Muscle of arm (tissue), 12 donors: ENCODE results near the gene TMEM229B. TPM values are rescaled to one million over a fixed set of nuclear protein-coding genes. Genes with fewer than 3 reads are reported as not detected.
"Not testable (repeated sequence)": the region's sequence is repeated elsewhere in the genome, so short reads cannot be mapped to it uniquely, and the experiment has no call there.

Source experiments
- DNase-seq: peaks from one replicate; pipeline ENCODE4 v3.0.0-alpha.2; 2013
- polyA plus RNA-seq, 12 donors: library from polyadenylated mRNA; unstranded; fragments of 120-200 nt; gene quantifications; one replicate each; pipeline ENCODE4 v1.2.1, GENCODE V29; 2013; ENCODE audit not compliant: insufficient read length in 12 of 12

Gene TMEM229B
- polyA plus RNA-seq, 12 donors = 0.19 to 0.94 (median 0.35) TPM; not detected in 2

DNA sequence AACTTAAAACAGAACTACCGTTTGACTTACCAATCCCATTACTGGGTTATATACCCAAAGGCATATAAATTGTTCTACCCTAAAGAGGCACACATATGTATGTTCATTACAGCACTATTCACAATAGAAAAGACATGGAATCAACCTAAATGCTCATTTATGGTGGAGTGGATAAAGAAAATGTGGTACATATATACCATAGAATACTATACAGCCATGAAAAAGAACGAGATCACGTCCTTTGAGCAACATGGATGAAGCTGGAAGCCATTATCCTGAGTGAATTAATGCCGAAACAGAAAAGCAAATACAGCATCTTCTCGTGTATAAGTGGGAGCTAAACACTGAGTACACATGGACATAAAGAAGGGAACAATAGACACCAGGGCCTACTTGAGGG is 31.8 kb downstream of the TMEM229B start:
- no peak for DNase-seq

DNA sequence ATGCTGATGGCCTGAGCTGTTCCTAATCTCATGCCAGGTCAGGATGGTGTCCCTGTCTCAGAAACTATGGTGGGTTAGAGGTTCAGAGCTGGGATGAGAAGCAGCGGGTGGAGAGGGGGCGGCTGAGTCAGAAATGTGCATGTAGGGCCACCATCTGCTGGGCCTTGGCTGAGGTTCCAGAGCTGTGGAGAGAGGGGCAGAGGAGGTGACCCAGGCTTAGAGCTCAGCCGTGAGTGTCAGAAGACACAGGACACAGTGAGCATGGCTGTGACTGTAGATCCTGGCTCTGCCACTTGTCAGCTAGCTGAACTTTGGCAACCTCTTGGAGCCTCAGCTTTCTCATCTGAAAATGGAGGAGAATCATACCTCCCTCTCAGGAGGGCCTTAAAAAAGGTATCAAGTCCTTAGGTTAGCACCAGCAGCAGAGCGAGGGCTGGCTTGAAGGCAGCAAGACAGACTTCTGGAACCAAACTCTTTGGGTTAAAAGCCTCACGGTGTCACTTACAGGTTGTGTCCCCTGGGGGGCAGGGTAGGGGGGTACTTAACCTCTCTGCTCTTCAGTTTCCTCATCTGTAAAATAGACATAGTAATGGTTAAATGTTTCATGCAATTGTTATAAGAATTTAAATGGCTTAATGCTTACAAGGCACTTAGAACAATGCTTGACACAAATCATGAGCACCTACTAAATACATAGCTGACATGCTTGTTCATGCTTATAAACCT is 34.8 kb downstream of the TMEM229B start:
- DNase-seq = no peak

DNA sequence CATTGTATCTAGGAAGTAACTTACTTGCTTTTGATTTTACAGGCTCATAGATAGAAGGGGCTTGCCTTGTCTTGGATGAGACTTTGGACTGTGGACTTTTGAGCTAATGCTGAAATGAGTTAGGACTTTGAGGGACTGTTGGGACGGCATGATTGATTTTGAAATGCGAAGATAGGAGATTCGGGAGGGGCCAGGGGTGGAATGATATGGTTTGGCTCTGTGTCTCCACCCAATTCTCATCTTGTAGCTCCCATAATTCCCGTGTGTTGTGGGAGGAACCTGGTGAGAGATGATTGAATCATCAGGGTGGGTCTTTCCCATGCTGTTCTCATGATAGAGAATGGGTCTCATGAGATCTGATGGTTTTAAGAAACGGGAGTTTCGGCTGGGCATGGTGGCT is 36.9 kb downstream of the TMEM229B start:
- DNase-seq = not testable (repeated sequence)

DNA sequence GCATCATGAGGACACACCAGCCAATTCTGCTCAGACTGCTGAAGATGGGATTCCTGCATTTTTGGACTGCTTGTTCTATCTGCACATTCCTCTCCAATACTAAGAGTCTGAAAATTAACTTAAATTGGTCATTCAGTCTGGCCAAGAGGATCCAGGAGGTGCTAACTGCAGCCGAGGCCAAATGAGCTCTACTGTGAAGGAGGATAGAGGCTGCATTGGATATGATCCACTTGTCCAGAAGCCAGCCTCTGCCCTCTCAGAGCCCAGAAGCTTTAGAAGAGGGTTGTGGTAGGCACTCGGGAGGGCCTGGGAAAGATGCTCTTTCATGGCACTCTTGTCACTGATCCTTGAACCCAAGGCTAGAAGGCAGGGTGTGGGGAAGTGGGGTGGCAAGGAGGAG is 39.4 kb downstream of the TMEM229B start:
- DNase-seq = no peak

DNA sequence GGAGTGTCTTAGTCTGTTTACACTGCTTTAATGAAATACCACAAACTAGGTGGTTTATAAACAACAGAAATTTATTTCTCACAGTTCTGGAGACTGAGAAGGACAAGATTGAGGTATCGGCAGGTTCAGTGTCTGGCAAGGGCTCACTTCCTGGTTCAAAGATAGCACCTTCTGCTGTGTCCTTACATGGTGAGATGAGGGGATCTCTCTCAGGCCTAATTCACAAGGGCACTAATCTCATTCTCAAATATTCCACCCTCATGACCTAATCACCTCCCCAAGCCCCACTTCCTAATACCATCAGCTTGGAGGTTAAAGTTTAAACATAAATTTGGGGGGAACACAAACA is 41.5 kb downstream of the TMEM229B start:
- no peak for DNase-seq

DNA sequence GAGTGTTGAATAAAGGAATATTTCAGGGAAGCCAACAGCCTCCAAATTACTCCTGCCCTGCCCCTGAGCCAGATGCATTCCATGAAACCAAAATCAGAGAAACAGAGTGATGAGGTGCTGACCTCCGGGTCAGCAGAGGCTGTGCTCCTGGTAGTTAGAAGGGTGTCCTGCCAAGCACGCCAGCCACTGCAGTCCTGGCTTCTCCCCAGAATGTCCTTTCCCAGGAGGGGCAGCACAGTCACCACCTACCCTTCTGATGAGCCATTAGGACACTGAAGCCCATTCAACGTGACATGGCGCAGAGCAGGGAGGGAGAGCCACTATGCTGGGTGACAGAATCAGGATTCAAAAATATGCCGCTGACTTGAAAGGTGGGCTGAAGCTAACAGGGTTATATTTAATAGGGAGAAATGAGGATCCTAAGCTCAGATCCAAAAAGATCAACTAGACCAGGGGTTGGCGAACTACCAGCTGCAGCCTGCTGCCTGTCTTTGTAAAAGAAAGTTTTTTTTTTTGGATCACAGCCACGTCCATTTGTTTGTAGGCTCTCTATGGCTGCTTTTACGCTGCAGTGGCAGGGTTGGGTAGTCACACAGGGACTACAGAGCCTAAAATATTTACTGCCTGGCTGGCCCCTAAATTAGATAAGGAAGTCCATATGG is 42.0 kb downstream of the TMEM229B start:
- DNase-seq = no peak

DNA sequence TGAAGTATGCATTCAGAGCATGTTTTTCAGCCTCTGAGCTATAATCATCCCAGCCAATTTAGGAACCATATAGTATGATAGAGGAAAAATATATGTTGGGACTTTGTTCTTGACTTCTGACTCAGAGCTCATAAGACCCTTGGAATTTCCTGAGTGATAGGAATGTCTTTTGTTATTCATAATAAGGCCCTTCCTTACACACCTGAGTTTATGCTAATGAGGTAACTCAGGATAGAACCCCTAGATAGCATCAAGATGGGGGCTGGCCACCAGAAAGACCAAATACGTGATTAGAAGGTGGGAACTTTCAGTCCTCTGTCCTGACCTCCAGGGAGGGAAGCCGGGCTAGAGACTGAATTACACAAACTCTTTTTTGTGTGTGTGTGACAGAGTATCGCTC is 44.1 kb downstream of the TMEM229B start:
- DNase-seq = no peak

DNA sequence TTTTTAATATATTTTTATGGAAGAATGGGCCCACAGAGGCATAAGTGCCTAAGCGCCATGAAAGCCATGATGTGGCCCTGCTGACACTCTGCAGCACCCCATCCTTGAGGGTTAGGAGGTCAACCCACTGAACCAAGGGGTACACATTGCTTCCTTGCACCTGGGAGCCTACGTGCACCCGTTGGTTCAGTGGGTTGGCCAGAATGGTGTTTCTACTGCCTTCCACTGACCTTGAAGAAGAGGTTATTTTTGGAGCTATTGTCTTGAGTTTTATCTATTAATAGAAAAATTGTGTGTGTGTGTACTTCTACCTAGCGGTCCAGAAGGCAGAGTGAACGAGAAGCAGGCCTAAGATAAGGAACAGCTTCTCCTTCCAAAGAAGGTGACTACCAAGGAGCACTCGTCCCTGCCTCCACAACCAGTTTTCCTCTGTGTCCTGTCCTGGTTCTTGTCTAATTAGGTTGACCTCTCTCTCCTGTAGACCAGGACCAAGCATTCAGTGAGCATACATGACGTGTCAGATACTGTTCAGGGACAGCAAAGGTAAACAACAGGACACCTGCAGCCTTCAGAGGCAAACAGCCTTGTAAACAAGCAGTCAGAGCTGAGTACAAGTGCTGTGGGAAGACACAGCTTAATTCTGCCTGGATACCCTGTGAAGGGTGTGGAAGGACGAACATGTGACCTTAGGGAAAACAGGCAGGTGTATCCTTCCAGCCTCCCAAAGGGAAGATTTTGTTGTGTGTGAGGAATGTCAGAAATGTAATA is 46.2 kb downstream of the TMEM229B start:
- no peak for DNase-seq

DNA sequence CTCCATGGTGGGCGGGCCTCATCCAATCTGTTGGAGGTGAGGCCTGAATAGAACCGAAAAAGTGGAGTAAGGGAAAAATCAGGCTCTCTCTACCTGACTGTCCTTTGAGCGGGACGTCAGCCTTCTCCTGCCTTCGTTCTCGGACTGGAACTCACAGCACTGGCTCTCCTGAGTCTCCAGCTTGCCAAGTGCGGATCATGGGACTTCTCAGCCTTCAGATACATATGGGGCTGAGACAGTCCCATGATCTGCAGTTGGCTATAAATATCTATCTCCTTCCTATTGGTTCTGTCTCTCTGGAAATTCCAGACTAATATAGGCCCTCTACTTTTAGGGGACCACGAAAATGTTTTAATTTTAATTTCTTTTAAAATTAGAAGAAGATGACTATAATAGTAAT is 46.8 kb downstream of the TMEM229B start:
- no peak for DNase-seq

DNA sequence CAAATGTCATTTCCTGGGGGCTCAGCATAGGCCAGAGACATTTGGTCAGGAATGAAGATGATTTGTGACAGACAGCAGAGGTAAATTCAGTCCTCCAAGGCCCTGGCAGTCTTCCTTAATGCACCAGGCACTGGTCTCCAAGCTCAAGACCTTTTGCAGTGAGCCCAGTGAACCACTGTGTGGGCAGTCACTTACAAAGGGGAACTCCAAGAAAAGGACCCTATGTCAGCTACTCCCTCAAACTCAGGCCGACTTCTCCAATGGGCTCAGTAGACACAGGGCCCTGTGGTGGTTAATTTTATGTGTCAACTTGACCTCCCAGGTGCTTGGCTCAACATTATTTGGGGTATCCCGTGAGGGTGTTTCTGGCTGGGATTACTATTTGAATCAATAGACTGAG is 47.3 kb downstream of the TMEM229B start:
- no peak for DNase-seq

DNA sequence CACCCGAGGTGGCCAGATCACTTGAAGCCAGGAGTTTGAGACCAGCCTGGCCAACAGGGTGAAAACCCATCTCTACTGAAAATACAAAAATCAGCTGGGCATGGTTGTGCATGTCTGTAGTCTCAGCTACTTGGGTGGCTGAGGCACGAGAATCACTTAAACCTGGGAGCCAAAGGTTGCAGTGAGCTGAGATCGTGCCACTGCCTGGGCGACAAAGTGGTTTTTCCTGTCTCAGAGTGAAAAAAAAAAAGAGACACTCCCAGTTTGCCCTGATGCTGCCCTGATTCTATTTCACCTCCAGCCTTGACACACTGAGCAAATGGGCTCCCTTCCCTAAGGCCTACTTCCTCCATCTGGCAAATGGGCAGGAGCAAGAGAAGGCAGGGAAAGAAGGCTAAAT is 48.0 kb downstream of the TMEM229B start:
- DNase-seq = no peak

DNA sequence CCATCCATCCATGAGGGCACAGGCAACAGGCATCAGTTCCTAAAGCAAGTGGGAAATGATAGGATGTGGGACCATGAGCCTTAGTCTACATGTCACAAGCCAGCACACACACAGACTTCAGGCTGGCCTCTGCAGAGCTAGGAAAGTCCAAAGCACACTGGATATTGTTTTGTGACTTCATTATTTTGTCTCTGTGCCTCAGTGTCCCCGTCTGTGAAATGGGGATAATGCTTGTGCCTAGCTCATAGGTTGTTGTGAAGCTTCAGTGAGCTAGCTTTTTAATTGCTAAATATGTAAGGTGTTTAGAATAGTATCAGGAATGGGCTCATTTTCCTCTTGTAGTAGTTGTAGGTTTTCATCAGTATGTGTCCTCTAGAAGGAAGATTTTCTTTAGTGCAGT is 49.6 kb downstream of the TMEM229B start:
- no peak for DNase-seq

DNA sequence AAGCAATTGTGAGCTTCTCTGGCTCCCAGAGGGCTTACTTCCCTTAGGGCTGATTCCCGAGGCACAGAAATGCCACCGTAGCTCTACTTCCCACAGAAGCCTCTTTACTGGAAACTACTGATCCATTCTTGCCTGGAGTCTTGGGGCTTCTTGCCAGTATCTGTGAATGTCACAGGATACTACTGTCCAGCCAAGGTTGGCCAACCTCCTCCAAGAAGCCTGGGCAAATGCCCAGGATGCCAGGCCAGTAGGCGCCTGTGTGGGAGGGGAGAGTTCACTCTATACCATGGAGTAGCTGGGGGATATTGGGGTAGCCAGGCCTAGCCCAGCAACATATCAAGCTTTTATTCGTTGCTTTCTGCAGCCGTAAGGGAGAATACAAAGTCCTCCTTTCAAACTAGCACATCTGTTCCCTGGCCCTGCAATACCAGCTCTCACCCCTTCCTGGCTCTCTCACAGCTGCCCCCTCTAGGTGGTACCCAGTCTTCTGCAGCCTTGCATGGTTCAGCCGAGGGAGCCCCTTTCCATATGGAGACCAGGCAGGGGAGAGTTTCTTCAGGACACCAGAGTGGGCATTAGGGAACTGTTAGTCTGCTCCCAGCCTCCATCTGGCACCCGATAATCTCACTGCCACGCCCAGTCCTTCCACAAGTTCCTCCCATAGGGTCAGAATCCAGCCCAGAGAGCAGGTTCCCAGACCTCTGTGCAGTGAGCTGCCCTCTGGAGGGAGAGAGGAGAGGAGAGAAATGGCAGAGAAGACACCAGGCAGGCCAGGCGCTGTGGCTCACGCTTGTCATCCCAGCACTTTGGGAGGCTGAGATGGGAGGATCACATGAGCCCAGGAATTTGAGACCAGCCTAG is 52.3 kb downstream of the TMEM229B start:
- no peak for DNase-seq

DNA sequence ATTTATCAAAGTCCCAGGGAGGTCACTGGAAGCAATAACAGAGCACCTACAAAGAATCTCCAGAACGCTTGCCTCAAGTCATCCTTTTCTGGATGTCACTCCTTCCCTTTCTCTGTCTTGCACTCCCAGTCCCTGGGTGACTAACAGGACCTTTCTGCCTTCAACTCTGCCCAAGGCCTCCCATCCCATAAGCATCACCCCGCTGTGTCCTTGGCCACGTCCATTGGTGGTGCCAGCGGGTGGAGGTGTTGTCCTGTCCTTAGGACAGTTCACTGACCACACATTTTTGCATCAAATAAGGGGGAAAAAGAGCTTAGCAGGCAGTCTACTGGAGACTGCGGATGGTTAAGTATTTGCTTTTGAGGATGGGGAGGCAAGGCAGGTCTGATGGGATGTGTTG is 52.9 kb downstream of the TMEM229B start:
- no peak for DNase-seq

DNA sequence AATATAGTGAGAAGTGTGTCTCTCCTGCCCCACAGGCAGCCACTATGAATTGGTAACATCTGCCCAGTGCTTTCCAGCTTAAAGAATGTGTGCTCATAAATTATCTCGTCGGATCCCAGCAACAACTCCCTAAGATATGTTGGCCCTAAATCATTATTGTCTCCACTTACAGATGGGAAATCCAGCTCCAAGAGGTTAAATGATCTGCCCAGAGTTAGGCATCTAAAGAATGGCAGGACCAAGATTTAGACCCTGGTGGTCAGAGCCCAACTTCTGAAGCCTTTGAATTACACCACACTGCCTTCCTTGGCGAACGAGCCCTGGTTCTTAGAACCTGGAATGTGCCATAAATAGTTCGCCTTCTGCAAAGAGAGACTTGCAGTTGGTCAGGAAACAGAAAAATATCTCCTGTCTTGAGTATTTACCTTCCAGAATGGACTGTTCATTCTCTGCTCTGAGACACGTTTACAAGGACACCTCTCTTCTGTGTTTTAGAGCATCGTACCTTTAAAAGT is 56.4 kb downstream of the TMEM229B start:
- no peak for DNase-seq

DNA sequence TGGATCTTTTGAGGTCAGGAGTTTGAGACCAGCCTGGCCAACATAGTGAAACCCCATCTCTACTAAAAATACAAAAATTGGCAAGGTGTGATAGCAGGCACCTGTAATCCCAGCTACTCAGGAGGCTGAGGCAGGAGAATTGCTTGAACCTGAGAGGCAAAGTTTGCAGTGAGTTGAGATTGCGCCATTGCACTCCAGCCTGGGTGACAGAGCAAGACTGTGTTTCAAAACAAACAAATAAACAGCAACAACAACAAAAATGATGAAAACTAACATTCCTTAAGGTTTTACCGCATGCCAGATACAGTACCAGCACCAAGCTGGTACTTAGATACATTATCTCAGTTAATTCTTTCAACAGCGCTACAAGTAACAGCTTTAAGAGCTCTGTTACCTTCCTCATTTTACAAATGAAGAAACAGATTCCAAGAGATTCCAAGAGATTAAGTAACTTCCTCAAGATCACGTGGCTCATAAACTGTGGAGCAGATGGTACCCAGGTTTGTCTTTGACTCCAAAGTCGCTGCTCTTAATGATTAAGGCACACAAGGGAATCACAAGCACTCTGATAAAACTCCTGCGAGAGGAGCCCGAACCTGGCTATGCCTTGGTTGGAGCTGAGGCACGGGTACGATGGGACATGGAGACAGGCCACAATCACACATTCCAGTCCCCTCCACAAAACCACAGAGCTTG is 58.9 kb downstream of the TMEM229B start:
- no peak for DNase-seq

DNA sequence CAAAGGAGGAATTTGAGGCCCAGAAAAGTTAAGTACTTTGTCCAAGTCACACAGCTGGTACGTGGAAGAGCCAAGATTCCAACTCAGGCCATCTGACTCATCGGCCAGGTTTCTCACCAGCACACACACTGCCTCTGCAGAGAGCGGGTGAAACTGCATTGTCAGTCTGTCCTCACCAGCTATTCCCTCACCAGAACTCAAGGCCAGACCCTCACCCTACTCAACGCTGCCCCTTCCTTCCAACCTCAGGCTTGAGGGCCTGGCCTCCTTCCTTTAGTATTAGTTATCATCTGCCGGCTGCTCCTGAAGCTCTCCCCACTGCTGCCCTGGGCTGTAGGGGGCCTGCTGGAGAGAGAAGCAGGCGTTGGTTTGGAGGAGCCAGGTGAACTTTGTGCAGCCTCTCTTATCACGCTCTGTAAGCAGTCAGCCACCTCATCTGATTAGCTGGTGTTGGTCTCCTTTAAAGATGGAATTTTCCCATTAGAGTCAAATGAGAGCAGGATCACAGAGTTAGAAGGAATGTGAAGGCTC is 60.0 kb downstream of the TMEM229B start:
- no peak for DNase-seq

DNA sequence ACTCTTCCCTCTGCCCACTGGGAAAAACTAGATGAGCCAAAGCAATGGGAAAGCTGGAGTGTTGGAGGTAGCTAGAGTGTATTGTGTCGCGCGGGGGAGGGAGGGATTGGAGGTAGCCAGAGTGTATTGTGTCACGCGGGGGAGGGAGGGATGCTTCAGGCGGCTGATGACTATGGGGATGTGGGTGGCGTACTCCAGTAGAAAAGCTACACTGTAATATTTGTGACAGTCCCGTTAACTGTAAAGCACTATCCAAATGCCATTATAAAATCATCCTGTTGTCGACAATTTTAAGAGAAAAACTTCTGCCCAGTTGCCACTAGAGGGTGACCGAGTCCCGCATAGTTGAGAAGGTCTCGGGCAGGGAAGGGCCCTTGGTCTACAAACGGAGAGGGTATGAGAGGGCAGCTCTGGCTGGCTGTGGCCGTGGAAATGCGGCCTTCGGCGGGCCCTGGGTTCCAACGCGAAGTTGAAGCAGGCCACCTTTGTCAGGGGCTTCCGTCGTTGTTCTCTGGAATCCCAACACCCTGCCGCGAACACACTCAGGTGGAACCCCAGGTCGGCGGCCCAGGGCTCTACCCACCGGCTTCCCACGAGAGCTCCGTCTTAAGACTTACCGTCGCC is 61.4 kb downstream of the TMEM229B start:
- peak; percentile 73 for DNase-seq

DNA sequence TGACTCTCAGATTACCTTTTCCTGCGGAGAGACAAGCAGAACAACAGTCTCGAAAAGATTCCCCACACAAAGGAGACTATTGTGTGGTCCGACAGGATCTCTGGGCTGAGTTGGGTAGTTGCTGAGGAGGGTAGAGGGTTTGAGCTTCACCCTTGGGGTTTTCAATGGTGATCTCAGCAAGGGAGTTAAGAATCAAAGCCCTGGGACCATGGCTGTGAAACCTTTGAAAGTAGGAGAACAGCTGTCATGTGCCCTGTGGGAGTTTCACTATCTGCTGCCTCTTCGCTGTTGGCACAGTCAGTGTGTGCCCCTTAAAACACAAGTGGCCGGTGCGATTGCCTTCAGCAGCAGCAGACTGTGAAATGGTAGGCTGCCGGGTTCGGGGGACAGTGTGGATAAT is 62.4 kb downstream of the TMEM229B start:
- no peak for DNase-seq

DNA sequence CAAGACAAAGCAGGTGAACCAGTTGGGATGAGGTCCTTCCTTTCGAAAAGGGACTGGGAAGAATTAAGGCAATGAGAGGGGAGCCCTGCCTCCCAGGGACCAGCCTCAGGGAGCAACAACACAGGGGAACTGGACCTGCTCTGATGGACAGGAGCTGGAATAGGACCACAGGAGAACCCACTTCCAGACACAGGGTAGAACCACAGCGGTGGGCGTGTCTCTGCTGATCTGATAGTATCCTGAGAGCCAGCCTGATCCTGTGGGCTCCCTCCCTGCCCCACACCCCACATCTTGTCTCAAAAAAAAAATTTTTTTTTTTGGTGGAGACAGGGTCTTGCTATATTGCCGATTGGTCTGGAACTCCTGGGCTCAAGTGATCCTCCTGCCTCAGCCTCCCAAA is 62.9 kb downstream of the TMEM229B start:
- DNase-seq = no peak

DNA sequence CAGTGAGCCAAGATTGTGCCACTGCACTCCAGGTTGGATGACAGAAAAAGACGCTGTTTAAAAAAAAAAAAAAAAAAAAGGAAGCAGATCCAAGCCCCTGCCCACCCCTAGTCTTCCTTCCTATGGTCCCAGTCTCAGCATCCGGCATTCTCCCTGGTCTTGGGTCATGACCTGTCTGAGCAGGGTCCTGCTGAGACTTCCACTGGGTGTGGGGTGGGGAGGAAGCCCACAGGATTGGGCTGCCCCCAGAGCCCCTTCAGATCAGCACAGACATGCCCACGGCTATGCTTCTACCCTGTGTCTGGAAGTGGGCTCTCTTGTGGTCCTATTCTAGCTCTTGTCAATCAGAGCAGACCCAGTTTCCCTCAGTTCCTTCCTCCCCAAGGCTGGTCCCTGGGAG is 64.0 kb downstream of the TMEM229B start:
- no peak for DNase-seq
